Effector CD4-positive, alpha-beta T cell (primary cell): ENCODE results near the gene XAGE3. TPM values are rescaled to one million over a fixed set of nuclear protein-coding genes. Genes with fewer than 3 reads are reported as not detected.
"Not testable (repeated sequence)": the region's sequence is repeated elsewhere in the genome, so short reads cannot be mapped to it uniquely, and the experiment has no call there.

Experiments
- DNase-seq: peaks from one replicate; pipeline ENCODE4 v3.0.0-alpha.2; 2020
- total RNA-seq: gene quantifications from one replicate; lab custom pipeline; 2026; lab: John Stamatoyannopoulos, UW

The XAGE3 gene, protein sequence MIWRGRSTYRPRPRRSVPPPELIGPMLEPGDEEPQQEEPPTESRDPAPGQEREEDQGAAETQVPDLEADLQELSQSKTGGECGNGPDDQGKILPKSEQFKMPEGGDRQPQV
- total RNA-seq = not detected

DNA sequence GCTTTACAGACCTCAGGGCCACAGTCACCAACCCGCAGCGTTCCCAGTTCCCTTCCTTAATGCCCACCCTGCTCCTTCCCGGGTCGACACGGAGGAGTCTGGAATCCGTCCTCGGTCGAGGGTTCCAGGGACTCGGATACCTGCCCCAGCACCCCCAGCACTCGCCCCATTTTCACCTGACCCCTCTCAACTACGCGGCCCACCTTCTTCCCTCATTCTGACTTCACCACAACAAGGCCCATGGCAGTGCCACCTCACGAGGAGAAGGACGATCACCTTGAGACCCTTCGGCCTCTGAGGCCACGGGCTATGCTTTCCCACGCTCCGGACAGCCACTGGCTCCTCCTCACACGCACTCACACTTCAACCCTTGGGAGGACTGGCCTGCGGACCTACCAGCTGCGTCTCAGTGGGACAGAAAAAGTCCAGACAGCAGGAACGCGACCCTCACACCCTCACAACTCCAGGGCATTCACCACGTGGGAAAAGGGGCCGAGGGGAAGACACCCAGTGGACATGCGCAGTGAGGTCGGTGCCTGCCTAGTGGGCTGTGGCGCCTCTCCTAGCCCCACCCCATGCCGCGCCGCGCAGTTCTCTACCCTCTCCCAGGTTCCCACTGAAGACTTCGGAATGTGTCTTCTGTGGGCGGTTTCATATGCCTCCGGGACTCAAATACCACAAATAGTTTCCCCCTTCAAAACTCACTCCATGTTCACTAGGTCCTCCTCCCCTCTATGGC is at the start of gene XAGE3:
XAGE3 (minus strand) TSS at position 474 of the 739 bp plus-strand sequence. CDS start 950 bp downstream, outside the sequence.
- DNase-seq = no peak

DNA sequence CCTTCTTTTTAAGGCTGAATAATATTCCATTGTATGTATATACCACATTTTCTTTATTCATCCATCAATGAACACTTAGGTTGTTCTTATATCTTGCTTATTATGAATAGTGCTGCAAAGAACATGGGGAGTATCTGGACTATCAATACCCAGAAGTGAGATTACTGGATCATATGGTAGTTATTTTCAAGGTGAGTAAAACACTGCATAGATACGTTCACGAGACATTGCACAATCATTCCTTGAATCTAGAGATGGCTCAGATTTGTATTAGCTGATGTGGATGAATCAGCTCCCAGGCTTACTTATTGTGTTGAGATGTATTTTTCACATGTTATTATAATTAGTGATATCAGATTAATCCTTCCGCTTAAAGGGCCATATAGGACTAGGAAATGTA is 46.8 kb upstream of the XAGE3 start:
- DNase-seq = not testable (repeated sequence)

DNA sequence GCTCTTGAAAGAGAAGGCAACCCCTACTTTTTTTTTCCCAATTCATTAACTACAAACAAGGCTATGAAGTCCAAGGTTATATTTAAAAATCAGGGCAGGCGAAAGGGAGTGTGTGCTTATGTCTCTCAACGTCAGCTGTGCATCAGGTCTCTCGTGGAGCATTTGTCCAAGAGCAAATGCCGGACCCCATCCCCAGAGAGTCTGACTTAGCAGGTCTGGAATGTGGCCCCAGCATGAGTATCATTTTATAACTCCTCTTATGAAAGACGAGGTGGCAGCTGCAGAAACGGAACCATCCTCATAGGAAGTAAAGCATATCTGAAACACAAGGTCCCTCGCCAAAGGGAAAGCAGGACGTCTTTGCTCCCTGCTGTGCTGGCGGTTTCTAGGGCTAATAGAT is 45.8 kb upstream of the XAGE3 start:
- DNase-seq = not testable (repeated sequence)

DNA sequence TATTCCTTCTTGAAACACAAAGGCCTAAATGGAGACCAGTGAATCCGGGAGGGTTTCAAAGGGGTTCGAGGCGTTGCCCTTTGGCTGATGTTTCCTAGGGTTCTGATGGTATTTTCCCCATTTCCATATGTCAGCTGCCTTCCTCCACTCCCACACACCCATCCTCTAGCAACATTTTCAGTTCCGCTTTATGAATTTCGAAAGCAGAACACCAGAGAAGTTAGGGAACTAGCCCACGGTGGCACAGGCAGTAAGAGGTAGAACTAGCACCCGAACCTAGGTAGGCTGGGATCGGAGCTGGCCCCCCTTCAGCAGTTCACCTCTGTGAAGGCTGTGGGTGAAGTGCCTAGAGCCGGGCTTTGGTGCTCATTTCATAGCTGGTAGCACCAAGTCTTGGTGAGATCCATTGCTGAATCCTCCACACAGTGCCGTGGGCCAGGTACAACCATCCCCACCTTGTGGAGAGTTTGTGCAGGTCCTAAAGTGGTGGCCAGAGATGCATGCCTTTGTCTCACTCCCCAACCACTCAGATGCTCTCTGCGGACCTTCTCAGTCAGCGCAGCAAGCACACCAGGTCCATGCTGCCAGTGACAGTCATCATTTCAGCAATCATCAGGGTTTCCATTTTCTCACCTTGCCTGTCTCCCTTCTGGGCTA is 41.6 kb upstream of the XAGE3 start:
- DNase-seq = not testable (repeated sequence)

DNA sequence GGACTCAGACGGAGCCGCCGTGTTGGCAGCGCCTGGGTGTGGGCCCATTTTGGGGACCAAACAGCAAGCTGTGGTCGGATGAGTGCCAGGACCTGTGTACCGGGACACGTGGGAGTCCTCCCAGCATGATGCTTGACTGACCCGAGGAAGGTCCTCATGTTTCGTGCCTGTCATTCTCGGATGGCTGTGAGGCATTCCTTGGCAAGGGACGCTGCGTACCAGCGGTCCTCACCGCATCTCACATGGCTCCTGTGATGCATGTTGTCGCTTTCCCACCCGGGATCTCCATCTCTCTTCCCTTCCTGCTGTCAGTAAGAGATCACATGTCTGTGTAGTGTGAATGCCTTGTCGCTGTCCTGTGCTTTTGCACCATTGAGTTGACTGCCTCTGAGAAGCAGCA is 40.0 kb upstream of the XAGE3 start:
- DNase-seq = not testable (repeated sequence)

DNA sequence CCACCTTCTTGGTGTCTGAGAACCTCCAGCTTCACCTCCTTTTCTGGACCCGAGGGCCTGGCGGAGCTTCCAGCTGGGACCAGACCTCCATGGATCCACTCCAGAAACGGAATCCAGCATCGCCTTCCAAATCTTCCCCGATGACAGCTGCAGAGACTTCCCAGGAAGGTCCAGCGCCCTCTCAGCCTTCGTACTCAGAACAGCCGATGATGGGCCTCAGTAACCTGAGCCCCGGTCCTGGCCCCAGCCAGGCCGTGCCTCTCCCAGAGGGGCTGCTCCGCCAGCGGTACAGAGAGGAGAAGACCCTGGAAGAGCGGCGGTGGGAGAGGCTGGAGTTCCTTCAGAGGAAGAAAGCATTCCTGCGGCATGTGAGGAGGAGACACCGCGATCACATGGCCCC is 39.3 kb upstream of the XAGE3 start:
- not testable (repeated sequence) for DNase-seq

DNA sequence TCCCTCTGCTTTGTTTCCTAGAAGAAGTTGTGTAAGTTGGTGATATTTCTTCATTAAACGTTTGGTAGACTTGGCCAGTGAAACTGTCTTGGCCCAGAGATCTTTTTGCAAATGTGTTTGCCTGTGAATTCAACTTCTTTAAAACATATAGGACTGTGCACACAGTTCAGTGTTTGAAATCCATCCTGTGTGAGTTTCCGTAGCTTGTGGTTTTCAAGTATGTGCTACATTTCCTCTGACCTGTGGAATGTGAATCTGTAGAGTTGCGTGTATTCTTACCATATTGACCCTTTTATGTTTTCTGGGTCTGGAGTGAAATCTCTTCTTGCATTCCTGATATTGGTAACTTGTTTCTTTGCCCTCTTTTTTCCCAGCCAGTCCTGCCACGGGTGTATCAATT is 38.2 kb upstream of the XAGE3 start:
- not testable (repeated sequence) for DNase-seq

DNA sequence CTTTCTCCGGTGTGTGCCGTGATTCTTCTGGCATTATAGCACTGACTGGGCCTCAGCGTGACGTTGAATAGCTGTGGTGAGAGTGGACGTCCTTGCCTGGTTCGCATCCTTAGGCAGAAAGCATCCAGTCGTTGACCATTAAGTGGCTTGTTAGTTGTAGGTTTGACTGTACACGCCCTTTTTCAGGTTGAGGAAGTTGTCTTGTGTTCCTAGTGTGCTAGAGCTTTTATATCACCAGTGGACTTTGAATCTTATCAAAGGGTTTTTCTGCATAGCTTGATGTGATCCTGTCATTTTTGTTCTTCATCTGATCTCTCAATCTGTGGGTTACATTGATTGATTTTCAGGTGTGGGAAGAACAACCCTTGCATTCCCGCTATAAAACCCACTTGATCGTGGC is 37.6 kb upstream of the XAGE3 start:
- DNase-seq = not testable (repeated sequence)

DNA sequence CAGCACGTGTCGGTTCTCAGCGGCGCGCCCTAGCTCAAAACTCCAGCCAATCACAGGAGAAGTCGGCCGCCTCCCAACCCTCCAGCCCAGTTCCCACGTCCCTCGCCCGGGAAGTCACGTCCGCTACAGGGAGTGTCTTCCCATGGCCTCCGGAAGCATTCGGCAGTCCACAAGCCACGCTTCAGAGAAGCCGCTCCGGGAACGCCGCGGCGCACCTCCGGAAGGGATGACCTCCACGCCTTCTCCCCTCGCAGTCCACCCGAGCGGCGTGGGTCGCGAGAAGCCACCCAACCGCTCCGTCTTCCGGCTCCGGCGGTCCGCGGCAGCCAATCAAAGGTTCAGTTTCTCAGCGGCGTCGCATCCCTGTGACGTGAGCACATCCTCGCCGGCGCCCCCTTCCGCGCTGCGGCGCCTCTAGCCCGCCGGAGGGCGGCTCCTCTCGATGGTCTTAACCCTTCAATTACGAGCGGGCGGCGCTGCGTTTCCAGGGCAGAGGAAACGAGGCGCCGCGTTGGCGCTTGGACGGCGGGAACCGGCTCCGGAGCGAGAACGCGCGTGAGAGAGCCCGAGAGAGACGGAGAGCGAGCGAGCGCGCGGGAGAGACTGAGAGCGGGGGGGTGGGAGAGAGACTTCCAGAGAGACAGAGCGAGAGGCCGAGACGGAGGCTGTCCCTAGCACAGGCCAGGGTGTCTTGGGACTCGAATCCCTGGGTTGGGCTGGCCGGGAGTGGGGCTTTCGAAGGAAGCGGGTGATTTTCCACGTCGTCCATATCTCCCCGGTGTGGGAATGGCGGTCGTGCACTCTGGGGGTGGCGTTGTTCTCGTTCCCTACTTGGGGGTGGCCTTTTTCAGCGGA is 29.2 kb upstream of the XAGE3 start, which contains the start of gene FAM156B:
FAM156B (plus strand) TSS at position 476 of the 855 bp plus-strand sequence. CDS start 9,896 bp downstream, outside the sequence.
- not testable (repeated sequence) for DNase-seq

DNA sequence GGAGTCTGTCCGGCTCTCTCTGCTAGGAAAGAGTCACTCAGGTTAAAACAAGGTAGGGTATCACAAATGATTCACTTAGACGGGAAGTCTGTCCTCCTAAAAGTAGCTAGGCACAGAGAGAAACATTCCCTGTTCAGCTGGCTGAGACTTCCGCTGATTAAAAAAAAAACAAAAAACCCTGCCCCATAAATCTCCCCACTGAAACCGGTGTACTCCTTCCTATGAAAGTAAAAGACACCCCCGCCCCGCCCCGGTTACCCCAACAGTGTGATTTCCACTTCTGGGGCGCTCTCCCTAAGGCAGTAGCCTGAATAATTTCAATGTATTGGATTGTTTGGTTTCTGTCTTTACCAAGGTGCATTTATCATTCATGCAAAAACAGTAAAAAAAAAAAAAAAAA is 28.6 kb upstream of the XAGE3 start:
- DNase-seq = not testable (repeated sequence)

DNA sequence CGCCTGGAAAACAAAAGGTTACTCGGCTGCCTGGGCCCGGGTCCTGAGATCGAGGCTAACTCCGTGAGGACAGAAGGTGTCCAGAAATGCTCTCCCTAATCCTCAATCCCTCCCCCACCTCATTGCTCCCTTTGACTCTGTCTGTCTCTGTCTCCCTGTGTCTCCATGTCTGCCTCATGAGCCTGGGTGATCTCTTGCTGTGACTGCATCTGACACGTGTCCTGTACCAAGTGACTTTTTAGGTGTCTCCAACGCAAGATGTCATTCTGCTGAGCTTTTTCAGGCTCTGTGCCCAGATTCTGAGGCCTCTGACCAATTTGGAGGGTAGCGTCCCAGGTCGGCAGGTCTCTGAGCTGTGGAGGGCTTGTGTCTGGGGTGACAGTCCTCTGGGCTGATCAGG is 20.2 kb upstream of the XAGE3 start:
- not testable (repeated sequence) for DNase-seq

DNA sequence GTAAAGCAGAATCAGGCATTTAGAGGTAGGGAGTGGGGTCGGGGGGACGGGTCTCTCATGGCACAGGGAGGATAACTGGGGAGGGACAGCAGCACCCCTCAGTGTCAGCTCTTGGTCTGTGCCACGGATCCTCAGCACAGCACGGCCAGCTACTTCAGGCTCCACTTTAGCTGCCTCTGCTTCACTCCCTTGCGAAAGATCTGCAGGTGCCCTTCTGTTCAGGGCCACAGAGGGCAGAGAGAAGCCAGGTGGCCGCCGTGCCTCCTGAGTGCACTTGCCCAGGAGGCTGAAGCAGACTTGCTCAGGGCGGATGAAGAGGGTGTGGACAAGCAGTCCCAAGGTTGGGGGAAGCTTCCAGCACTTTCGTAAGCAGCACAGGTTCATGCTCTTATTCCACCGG is 19.6 kb upstream of the XAGE3 start:
- not testable (repeated sequence) for DNase-seq

DNA sequence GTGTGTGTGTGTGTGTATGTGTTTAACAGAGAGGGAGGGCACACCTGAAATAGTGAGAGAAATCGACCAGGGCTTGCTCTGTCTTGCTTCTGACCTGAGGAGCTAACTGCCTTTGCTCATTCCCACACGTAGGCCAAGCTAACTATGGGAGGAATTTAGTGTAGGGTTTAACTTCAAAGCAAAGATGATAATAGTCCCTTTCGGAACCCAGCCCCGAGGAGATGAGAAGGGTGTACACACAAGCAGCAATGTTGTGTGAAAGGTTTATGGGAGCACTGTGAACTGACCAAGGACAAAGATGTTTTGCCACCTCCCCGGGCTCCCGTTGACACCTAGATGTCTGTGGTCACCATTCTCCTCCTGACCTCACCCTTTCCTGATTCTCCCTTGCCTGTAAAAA is 8.5 kb upstream of the XAGE3 start:
- not testable (repeated sequence) for DNase-seq

DNA sequence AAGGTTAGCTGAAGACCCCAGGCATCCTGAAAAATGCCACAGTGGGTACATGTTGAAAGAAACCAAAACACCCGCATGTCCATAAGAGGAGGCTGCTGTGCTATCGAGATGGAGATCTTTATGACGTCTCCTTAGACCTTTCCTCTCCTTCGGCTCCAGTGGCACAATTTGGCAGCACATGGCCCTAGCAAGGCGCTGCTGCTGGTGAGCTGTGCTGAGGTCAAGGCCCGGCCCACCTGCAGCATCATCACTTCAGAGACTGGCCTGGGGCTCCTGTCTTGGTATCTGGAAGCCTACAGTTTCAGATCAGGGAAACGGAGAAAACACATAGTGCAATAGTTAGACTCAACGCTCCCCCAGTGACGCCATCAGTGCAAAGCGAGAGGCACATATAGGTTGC is 7.6 kb upstream of the XAGE3 start:
- not testable (repeated sequence) for DNase-seq

DNA sequence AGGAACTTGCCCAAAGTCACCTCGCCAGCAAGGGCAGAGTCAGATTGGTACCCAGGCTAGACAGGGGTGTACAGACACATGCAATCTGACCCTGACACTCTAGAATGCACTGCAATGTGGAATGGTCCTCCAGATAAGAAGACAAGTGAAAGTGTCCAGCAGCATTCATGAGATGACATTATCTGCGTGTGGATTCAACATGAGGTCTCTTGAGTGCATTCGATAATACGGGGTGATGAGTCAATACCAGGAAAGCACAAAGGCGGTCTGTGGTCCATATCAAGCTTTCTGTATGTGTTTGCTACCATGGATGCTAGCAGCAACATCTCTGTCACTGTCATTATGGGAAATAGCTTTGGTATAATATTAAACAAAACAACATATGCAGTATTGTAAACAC is 6.8 kb upstream of the XAGE3 start:
- DNase-seq = no peak

DNA sequence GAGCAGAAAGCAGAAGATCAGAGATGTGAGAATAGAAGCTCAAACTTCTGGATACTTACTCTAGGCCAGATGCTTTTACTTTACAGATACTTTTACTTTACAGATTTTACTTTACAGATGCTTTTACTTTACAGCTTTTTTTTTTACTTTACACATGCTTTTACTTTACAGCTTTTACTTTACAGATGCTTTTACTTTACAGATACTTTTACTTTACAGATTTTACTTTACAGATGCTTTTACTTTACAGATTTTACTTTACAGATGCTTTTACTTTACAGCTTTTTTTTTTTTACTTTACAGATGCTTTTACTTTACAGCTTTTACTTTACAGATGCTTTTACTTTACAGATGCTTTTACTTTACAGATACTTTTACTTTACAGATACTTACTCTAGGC is 5.9 kb upstream of the XAGE3 start:
- DNase-seq = not testable (repeated sequence)

DNA sequence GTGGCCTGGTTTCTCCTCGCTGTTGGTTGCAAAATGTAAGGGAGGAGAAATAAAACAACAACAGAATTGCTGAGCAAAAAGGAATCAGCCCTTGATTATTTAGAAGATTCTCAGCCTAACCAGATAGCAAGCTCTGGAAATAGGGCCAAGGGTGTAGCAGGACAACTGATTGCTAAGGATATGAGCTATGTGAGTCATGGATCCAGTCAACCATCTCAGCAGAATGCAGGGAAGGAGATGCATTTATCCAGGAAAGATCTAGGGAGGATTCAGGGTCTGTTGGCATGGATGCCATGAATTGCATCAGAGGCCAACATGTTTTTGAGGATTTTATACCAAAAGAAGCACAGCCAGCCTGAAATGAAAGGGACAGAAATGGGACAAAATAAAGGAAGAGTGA is 2.2 kb upstream of the XAGE3 start:
- DNase-seq = no peak

DNA sequence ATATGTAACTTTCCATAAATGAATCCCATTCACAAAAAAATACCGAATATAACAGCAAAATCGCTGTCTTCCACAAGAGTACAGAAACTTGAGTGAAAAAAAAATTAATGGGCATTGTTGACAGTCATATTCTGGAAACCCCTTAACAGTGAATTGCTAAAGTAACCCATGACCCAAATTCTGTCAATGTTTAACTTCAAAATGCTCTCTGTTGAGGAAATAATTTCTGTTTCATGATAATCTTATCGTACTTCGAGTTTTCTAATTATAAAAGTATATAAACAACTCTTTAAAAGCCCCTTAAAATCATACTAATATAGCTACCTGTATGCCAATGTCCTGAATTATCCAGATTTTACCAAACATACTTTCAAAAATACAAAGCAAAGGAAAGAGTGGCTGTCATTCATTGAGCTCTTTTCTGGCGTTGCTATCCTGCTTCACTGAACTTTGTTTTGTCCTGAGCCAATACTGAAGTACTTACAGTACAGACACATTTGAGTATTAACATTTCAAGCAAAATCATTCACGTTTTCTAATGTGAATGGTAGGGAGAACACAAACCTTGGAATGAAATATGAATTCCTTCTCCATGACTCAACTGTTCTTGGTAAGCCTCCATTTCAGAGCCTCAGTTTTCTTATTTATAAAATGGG is 2.4 kb downstream of the XAGE3 start:
- no peak for DNase-seq

DNA sequence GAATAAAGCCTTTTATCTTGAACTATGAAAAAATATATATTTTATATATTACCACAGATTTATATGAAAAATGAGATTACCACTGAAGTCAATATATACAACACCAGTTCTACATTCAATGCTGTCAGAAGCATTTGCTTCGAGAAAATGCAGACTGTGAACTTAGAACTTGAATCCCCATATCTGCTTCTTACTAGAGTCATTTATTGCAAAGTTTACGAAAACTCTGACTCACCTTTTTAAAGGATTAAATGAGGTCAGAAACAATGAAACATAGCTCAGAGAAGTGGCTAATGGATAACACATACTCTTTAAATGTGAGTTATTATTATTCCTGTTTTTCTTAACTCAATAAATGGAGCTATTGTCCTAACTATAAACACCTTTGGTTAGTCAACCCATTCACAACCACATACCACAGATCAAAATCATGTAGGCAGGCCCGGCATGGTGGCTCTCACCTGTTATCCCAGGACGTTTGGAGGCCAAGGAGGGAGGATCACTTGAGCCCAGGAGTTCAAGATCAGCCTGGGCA is 10.8 kb downstream of the XAGE3 start:
- DNase-seq = not testable (repeated sequence)

DNA sequence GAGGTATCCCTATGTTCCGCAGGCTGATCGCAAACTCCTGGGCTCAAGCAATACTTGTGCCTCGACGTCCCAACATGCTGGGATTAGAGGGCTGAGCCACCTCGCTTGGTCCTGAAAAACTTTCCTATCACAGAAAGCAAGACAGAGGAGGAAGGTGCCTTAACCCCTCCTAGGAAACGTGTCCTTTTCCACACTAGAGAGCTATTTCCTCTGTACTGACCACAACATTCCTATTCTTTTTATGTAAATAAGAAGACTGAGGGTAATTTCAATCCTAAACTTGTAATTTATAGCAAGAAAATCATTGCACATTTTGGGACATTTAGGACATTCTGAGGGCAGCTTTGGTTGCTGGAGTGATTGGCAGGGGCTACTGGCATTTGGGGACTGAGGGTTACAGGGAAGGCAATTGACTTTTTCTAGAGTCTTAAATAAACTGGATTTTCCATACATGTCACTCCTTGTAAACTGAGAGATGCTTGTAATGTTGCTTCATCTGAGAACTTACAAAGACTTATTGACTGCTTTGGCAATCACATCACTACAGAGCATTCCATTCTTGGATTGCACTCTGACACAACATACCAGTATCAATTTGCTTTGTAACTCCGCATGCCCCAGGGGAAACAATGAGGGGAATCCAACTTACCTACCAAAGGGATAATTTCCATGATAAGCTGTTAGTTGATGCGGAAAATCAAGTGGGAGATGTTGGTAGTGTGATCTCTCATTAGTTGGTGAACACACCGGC is 15.6 kb downstream of the XAGE3 start:
- no peak for DNase-seq

DNA sequence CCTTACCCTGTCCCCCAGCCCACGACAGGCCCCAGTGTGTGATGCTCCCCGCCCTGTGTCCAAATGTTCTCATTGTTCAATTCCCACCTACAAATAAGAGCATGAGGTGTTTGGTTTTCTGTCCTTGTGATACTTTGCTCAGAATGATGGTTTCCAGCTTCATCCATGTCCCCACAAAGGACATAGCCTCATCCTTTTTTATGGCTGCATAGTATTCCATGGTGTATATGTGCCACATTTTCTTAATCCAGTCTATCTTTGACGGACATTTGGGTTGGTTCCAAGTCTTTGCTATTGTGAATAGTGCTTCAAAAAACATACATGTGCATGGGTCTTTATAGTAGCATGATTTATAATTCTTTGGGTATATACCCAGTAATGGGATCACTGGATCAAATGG is 24.3 kb downstream of the XAGE3 start:
- DNase-seq = not testable (repeated sequence)
